Measurements from ENCODE around the gene WSB2.

The WSB2 gene

GRCh38 chr12:118061873-118062843, 1.2 kb upstream of the WSB2 start:
- peak; percentile 59 for DNase-seq (ENCODE audit: low read depth)

GRCh38 chr12:118060301-118061010, 523 bp downstream of the WSB2 start:
- peak; percentile 31 for DNase-seq (ENCODE audit: low read depth)

- DNase-seq (ENCODE audit: low read depth) = peak; percentile 65
Observed at GRCh38 chr12:118059341-118060191, 1.4 kb downstream of the WSB2 start.

- DNase-seq (ENCODE audit: low read depth) = no peak
Observed at GRCh38 chr12:118058881-118059280, 2.1 kb downstream of the WSB2 start.

GRCh38 chr12:118058227-118058626, 2.8 kb downstream of the WSB2 start:
- no peak for DNase-seq (ENCODE audit: low read depth)

- DNase-seq (ENCODE audit: low read depth) = no peak
Observed at GRCh38 chr12:118055865-118056773, 4.9 kb downstream of the WSB2 start.

- peak; percentile 36 for DNase-seq (ENCODE audit: low read depth)
Observed at GRCh38 chr12:118055144-118055557, 5.8 kb downstream of the WSB2 start.

GRCh38 chr12:118053071-118053985, 7.7 kb downstream of the WSB2 start:
- DNase-seq (ENCODE audit: low read depth) = peak; percentile 30

GRCh38 chr12:118052324-118053070, 8.5 kb downstream of the WSB2 start:
- DNase-seq (ENCODE audit: low read depth) = peak; percentile 93

- peak; percentile 34 for DNase-seq (ENCODE audit: low read depth)
Observed at GRCh38 chr12:118050972-118051910, 9.7 kb downstream of the WSB2 start.

- DNase-seq (ENCODE audit: low read depth) = no peak
Observed at GRCh38 chr12:118046430-118046829, 14.5 kb downstream of the WSB2 start.

- DNase-seq (ENCODE audit: low read depth) = no peak
Observed at GRCh38 chr12:118044577-118044976, 16.4 kb downstream of the WSB2 start.

GRCh38 chr12:118044075-118044474, 16.9 kb downstream of the WSB2 start:
- no peak for DNase-seq (ENCODE audit: low read depth)

GRCh38 chr12:118042091-118042490, 18.9 kb downstream of the WSB2 start:
- DNase-seq (ENCODE audit: low read depth) = no peak

GRCh38 chr12:118038137-118038536, 22.8 kb downstream of the WSB2 start:
- DNase-seq (ENCODE audit: low read depth) = no peak

GRCh38 chr12:118036672-118037411, 24.1 kb downstream of the WSB2 start:
- DNase-seq (ENCODE audit: low read depth) = no peak

All from iris pigment epithelial cell (primary cell).